HCT116 (cell line): ENCODE data around the gene TBX3. TPM values are rescaled to one million over a fixed set of nuclear protein-coding genes. Genes with fewer than 3 reads are reported as not detected.

Source experiments
- ATAC-seq: fragments of 200-7000 bp; cut with Tn5 transposase; 2 replicates; pipeline ENCODE4 v1.9.1; 2020; ENCODE audit warnings: mild to moderate bottlenecking, moderate library complexity
- BruUV-seq: library from RNA; stranded (reverse); fragments of 400-500 nt; replicated peaks from 2 replicates; lab custom pipeline; 2021; lab: Mats Ljungman, UMichigan
- CTCF ChIA-PET: fragments of 300-600 bp; sonication (Branson Sonifier 250); formaldehyde crosslinking; loops from one replicate; lab custom pipeline; 2021; ENCODE audit warnings: antibody characterized with exemption; lab: Charles Lee
- POLR2A ChIA-PET: fragments of 300-600, 350-600 bp; sonication (Branson Sonifier 250); formaldehyde crosslinking; loops from one replicate; lab custom pipeline; 2021; ENCODE audit warnings: antibody characterized with exemption; lab: Charles Lee
- RAD21 ChIA-PET, 2 experiments: fragments of 300-600 bp; sonication (Branson Sonifier 250); formaldehyde crosslinking; loops; one replicate each; lab custom pipeline; 2023; ENCODE audit warnings: low total read pairs in 2 of 2; ENCODE audit not compliant: uncharacterized antibody in 2 of 2, unreplicated experiment in 2 of 2, low non-redundant PET in 1 of 2; lab: Charles Lee
- DNase-seq: peaks from one replicate; pipeline ENCODE4 v3.0.0-alpha.2; 2010; ENCODE audit warnings: low read depth, low spot score
- H2AFZ ChIP-seq: fragments of 200-600 bp; shearing (Covaris generic), sonication (generic); 2 replicates; pipeline ENCODE4 v1.6.1; 2017; ENCODE audit warnings: low read depth, mixed run types, mixed read lengths, antibody characterized with exemption, low read length; ENCODE audit not compliant: poor library complexity, severe bottlenecking
- H3K27ac ChIP-seq: 2 replicates; pipeline ENCODE4 v1.5.1; 2012; ENCODE audit warnings: low read depth, low read length
- H3K27me3 ChIP-seq: fragments of 200-600 bp; sonication (generic); 2 replicates; pipeline ENCODE4 v1.6.1; 2016; ENCODE audit warnings: mixed run types, low read length, mixed read lengths; ENCODE audit not compliant: insufficient read depth
- H3K36me3 ChIP-seq, 2 experiments: fragments of 200-500 bp in 1 of 2; fragments of 200-600 bp in 1 of 2; sonication (Bioruptor generic) in 1 of 2; sonication (generic) in 1 of 2; 2 replicates each; pipeline versions ENCODE4 v1.5.1 to v1.6.1; 2014 to 2016; ENCODE audit warnings: low read length in 2 of 2, inconsistent platforms in 1 of 2, mixed read lengths in 1 of 2, mixed run types in 1 of 2; ENCODE audit not compliant: insufficient read depth in 2 of 2, control insufficient read depth in 1 of 2
- H3K4me1 ChIP-seq, 2 experiments: fragments of 200-600 bp in 1 of 2; sonication (generic) in 1 of 2; 2 replicates each; pipeline versions ENCODE4 v1.5.1 to v1.6.1; 2012 to 2017; ENCODE audit warnings: low read length in 2 of 2, inconsistent platforms in 1 of 2, mild to moderate bottlenecking in 1 of 2, mixed read lengths in 1 of 2, mixed run types in 1 of 2, moderate library complexity in 1 of 2; ENCODE audit not compliant: insufficient read depth in 2 of 2, control insufficient read depth in 1 of 2
- H3K4me2 ChIP-seq: fragments of 200-600 bp; sonication (generic); 2 replicates; pipeline ENCODE4 v1.6.1; 2017; ENCODE audit warnings: mixed run types, low read length, mixed read lengths
- H3K4me3 ChIP-seq, 2 experiments: fragments of 200-600 bp in 1 of 2; sonication (generic) in 1 of 2; replicated peaks in 1 of 2; 2 replicates each; pipeline ENCODE4 v1.5.1; 2011 to 2016; ENCODE audit warnings: low read length in 2 of 2, control low read depth in 1 of 2, low read depth in 1 of 2, mild to moderate bottlenecking in 1 of 2, mixed read lengths in 1 of 2, mixed run types in 1 of 2
- H3K79me2 ChIP-seq: fragments of 200-600 bp; sonication (generic); 2 replicates; pipeline ENCODE4 v1.6.1; 2017; ENCODE audit warnings: mild to moderate bottlenecking, mixed run types, low read length, moderate library complexity, mixed read lengths; ENCODE audit not compliant: insufficient read depth
- H3K9ac ChIP-seq: fragments of 200-600 bp; sonication (generic); 2 replicates; pipeline ENCODE4 v1.6.1; 2016; ENCODE audit warnings: low read length, mixed read lengths
- H3K9me2 ChIP-seq: fragments of 200-600 bp; sonication (generic), shearing (Covaris generic); 2 replicates; pipeline ENCODE4 v1.6.1; 2017; ENCODE audit warnings: mixed run types, mild to moderate bottlenecking, moderate library complexity; ENCODE audit not compliant: insufficient read depth
- H3K9me3 ChIP-seq, 2 experiments: fragments of 200-500 bp in 1 of 2; fragments of 200-600 bp in 1 of 2; sonication (Bioruptor generic) in 1 of 2; sonication (generic) in 1 of 2; 2 replicates each; pipeline ENCODE4 v1.6.1; 2014 to 2017; ENCODE audit warnings: low read length in 2 of 2, mixed read lengths in 2 of 2, inconsistent platforms in 1 of 2, low read depth in 1 of 2, mild to moderate bottlenecking in 1 of 2, mixed run types in 1 of 2, moderate library complexity in 1 of 2; ENCODE audit not compliant: control insufficient read depth in 1 of 2, insufficient read depth in 1 of 2
- H4K20me1 ChIP-seq: fragments of 200-600 bp; sonication (generic), shearing (Covaris generic); 2 replicates; pipeline ENCODE4 v1.6.1; 2017; ENCODE audit warnings: mixed run types, mild to moderate bottlenecking, moderate library complexity; ENCODE audit not compliant: insufficient read depth
- CBX3 ChIP-seq: IDR thresholded peaks from 2 replicates; pipeline ENCODE4 v1.6.1; 2012; ENCODE audit warnings: low read depth
- EGR1 ChIP-seq: IDR thresholded peaks from 2 replicates; pipeline ENCODE4 v1.6.1; 2012; ENCODE audit warnings: low read depth
- EZH2 ChIP-seq: fragments of 200-600 bp; sonication (generic); IDR thresholded peaks from 2 replicates; pipeline ENCODE4 v1.6.1; 2017; ENCODE audit warnings: antibody characterized with exemption, mixed run types
- EZH2phosphoT487 ChIP-seq: fragments of 200-600 bp; IDR thresholded peaks from 2 replicates; pipeline ENCODE4 v1.6.1; 2018; ENCODE audit warnings: antibody characterized with exemption, borderline replicate concordance
- FOSL1 ChIP-seq: IDR thresholded peaks from 2 replicates; pipeline ENCODE4 v1.6.1; 2012; ENCODE audit warnings: low read depth
- JUND ChIP-seq: IDR thresholded peaks from 2 replicates; pipeline ENCODE4 v1.6.1; 2012
- SIN3A ChIP-seq: IDR thresholded peaks from 2 replicates; pipeline ENCODE4 v1.6.1; 2012; ENCODE audit warnings: low read depth
- SRF ChIP-seq: IDR thresholded peaks from 2 replicates; pipeline ENCODE4 v1.6.1; 2012; ENCODE audit warnings: low read depth
- TCF7L2 ChIP-seq: IDR thresholded peaks from 2 replicates; pipeline ENCODE4 v1.7.0; 2011; ENCODE audit warnings: borderline replicate concordance, inconsistent platforms; ENCODE audit not compliant: insufficient read depth, insufficient read length; ENCODE audit errors: extremely low read depth
- ZBTB33 ChIP-seq: IDR thresholded peaks from 2 replicates; pipeline ENCODE4 v1.6.1; 2011; ENCODE audit warnings: mild to moderate bottlenecking, low read length, moderate library complexity; ENCODE audit not compliant: insufficient replicate concordance; ENCODE audit errors: extremely low read depth
- ZFX ChIP-seq: fragments of 450-650 bp; IDR thresholded peaks from 2 replicates; pipeline ENCODE4 v1.6.1; 2017
- ZNF274 ChIP-seq: fragments of 200-500 bp; sonication (Bioruptor generic); IDR thresholded peaks from 2 replicates; pipeline ENCODE4 v1.6.1; 2014; ENCODE audit warnings: mild to moderate bottlenecking, low read depth, low read length, inconsistent platforms
- intact Hi-C: fragments of 100-400 bp; cut with micrococcal nuclease; formaldehyde crosslinking; loops from 2 replicates; pipeline ENCODE4 v1.10.0; 2022
- total RNA-seq: library from RNA; stranded (reverse); gene quantifications from one replicate; pipeline ENCODE4 v1.2.1, GENCODE V29; 2021; ENCODE audit not compliant: unreplicated experiment
- TF ChIP-seq, protein P1 (sequence below): IDR thresholded peaks from 2 replicates; pipeline ENCODE4 v1.6.1; 2012; ENCODE audit warnings: low read depth

The TBX3 gene
- total RNA-seq, 1 experiment from 2014 or later = 12.8 TPM

- TF ChIP-seq TCF7L2 = peak; percentile 79
- peak; percentile 44; the same call in 1 of the 2 replicates for TF ChIP-seq ZFX
- TF ChIP-seq FOSL1 = no peak; the same call in 1 of the 2 replicates
- no peak for TF ChIP-seq ZNF274
- TF ChIP-seq EZH2 = no peak
- no peak; the same call in 1 of the 2 replicates for TF ChIP-seq SRF
- TF ChIP-seq CBX3 = peak; percentile 57; the same call in 1 of the 2 replicates
- TF ChIP-seq EGR1 = no peak
These were observed at the start of gene TBX3 (continued) for GRCh38 chr12:114684098-114684869.

- ChIA-PET RAD21 (no interaction called here), POLR2A (no interaction called here), CTCF (no interaction called here)
- Histone ChIP-seq H3K79me2 (no peaks in the 10 kb centered on the region), H3K9me3 (no peaks in the 10 kb centered on the region), H3K4me1 (no peaks in the 10 kb centered on the region; a peak in 1 of 4 replicates), H2AFZ (no peak overlapping the region), H3K27me3 (no peaks in the 10 kb centered on the region), H3K27ac (no peak overlapping the region), H3K9me2 (no peaks in the 10 kb centered on the region), H3K36me3 (no peaks in the 10 kb centered on the region)
- no peak for ATAC-seq
- no peak for DNase-seq
- BruUV-seq = no TSS peak
- intact Hi-C loops = no loop called here
- TF ChIP-seq SIN3A = no peak
- no peak for TF ChIP-seq JUND
- TF ChIP-seq, protein P1, sequence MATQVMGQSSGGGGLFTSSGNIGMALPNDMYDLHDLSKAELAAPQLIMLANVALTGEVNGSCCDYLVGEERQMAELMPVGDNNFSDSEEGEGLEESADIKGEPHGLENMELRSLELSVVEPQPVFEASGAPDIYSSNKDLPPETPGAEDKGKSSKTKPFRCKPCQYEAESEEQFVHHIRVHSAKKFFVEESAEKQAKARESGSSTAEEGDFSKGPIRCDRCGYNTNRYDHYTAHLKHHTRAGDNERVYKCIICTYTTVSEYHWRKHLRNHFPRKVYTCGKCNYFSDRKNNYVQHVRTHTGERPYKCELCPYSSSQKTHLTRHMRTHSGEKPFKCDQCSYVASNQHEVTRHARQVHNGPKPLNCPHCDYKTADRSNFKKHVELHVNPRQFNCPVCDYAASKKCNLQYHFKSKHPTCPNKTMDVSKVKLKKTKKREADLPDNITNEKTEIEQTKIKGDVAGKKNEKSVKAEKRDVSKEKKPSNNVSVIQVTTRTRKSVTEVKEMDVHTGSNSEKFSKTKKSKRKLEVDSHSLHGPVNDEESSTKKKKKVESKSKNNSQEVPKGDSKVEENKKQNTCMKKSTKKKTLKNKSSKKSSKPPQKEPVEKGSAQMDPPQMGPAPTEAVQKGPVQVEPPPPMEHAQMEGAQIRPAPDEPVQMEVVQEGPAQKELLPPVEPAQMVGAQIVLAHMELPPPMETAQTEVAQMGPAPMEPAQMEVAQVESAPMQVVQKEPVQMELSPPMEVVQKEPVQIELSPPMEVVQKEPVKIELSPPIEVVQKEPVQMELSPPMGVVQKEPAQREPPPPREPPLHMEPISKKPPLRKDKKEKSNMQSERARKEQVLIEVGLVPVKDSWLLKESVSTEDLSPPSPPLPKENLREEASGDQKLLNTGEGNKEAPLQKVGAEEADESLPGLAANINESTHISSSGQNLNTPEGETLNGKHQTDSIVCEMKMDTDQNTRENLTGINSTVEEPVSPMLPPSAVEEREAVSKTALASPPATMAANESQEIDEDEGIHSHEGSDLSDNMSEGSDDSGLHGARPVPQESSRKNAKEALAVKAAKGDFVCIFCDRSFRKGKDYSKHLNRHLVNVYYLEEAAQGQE = no peak
- no peak for TF ChIP-seq CBX3
- no peak for TF ChIP-seq TCF7L2
- no peak for TF ChIP-seq EGR1
- no peak for TF ChIP-seq EZH2phosphoT487
- no peak for TF ChIP-seq ZBTB33
- no peak for TF ChIP-seq FOSL1
- no peak for TF ChIP-seq SRF
- TF ChIP-seq EZH2 = no peak
- no peak for TF ChIP-seq ZFX
- TF ChIP-seq, all 23 proteins: peak for 0
- H4K20me1 ChIP-seq = no peaks in the 10 kb centered on the region
- no peak overlapping the region for H3K9ac ChIP-seq
- no peak overlapping the region for H3K4me3 ChIP-seq
- no peak overlapping the region for H3K4me2 ChIP-seq
These were observed 48.6 kb upstream of the TBX3 start for GRCh38 chr12:114732426-114733030.
